H9 (cell line): ENCODE results near the gene MLANA. TPM values are rescaled to one million over a fixed set of nuclear protein-coding genes. Genes with fewer than 3 reads are reported as not detected.

Experiments used
- DNase-seq: peaks from one replicate; pipeline ENCODE4 v3.0.0-alpha.2; 2017
- H2AFZ ChIP-seq: one replicate; pipeline ENCODE4 v1.6.1; 2013; ENCODE audit warnings: mild to moderate bottlenecking, low read length, control low read depth, moderate library complexity
- H2AK5ac ChIP-seq: 2 replicates; pipeline ENCODE4 v1.6.1; 2013; ENCODE audit warnings: low read length, control low read depth, mixed read lengths; ENCODE audit not compliant: insufficient read length
- H2BK120ac ChIP-seq: one replicate; pipeline ENCODE4 v1.6.1; 2013; ENCODE audit warnings: low read depth, mild to moderate bottlenecking, low read length, control low read depth, inconsistent platforms; ENCODE audit not compliant: poor library complexity, severe bottlenecking
- H2BK12ac ChIP-seq: 2 replicates; pipeline ENCODE4 v1.6.1; 2013; ENCODE audit warnings: low read length, control low read depth, mixed read lengths, low read depth; ENCODE audit not compliant: insufficient read length
- H2BK15ac ChIP-seq: 2 replicates; pipeline ENCODE4 v1.6.1; 2013; ENCODE audit warnings: low read depth, low read length, control low read depth
- H2BK20ac ChIP-seq: one replicate; pipeline ENCODE4 v1.6.1; 2013; ENCODE audit warnings: low read depth, mild to moderate bottlenecking, low read length, control low read depth, inconsistent platforms; ENCODE audit not compliant: poor library complexity, severe bottlenecking
- H2BK5ac ChIP-seq: 2 replicates; pipeline ENCODE4 v1.6.1; 2013; ENCODE audit warnings: low read length, control low read depth, mixed read lengths; ENCODE audit not compliant: insufficient read length
- H3K14ac ChIP-seq: 2 replicates; pipeline ENCODE4 v1.6.1; 2013; ENCODE audit warnings: low read length, control low read depth; ENCODE audit not compliant: insufficient read depth
- H3K18ac ChIP-seq: 2 replicates; pipeline ENCODE4 v1.6.1; 2013; ENCODE audit warnings: low read depth, mild to moderate bottlenecking, mixed read lengths, low read length, control low read depth; ENCODE audit not compliant: insufficient read length
- H3K23ac ChIP-seq: 2 replicates; pipeline ENCODE4 v1.6.1; 2013; ENCODE audit warnings: low read length, control low read depth, mixed read lengths, low read depth; ENCODE audit not compliant: insufficient read length
- H3K23me2 ChIP-seq: 2 replicates; pipeline ENCODE4 v1.6.1; 2013; ENCODE audit warnings: low read depth, mild to moderate bottlenecking, mixed read lengths, low read length, control low read depth; ENCODE audit not compliant: insufficient read length, poor library complexity, severe bottlenecking
- H3K27ac ChIP-seq: 2 replicates; pipeline ENCODE4 v1.5.1; 2013; ENCODE audit warnings: low read length, control low read depth, mixed read lengths, low read depth; ENCODE audit not compliant: insufficient read length
- H3K27me3 ChIP-seq: 2 replicates; pipeline ENCODE4 v1.6.1; 2013; ENCODE audit warnings: low read length, control low read depth, inconsistent platforms; ENCODE audit not compliant: insufficient read depth
- H3K4ac ChIP-seq: 2 replicates; pipeline ENCODE4 v1.6.1; 2013; ENCODE audit warnings: low read depth, mild to moderate bottlenecking, control low read depth, inconsistent platforms, low read length, moderate library complexity
- H3K4me1 ChIP-seq: 2 replicates; pipeline ENCODE4 v1.6.1; 2013; ENCODE audit warnings: low read length, control low read depth, inconsistent platforms; ENCODE audit not compliant: insufficient read depth
- H3K4me2 ChIP-seq: 2 replicates; pipeline ENCODE4 v1.6.1; 2013; ENCODE audit warnings: low read length, control low read depth, mixed read lengths; ENCODE audit not compliant: insufficient read length, insufficient read depth
- H3K56ac ChIP-seq: 2 replicates; pipeline ENCODE4 v1.6.1; 2013; ENCODE audit warnings: low read depth, mild to moderate bottlenecking, mixed read lengths, low read length, control low read depth; ENCODE audit not compliant: insufficient read length
- H3K79me1 ChIP-seq: 2 replicates; pipeline ENCODE4 v1.6.1; 2013; ENCODE audit warnings: low read depth, mild to moderate bottlenecking, moderate library complexity, low read length, control low read depth, inconsistent platforms; ENCODE audit not compliant: insufficient read depth, poor library complexity, severe bottlenecking
- H3K79me2 ChIP-seq: 2 replicates; pipeline ENCODE4 v1.6.1; 2013; ENCODE audit warnings: low read length, control low read depth, inconsistent platforms; ENCODE audit not compliant: insufficient read depth
- H3K9ac ChIP-seq: 2 replicates; pipeline ENCODE4 v1.6.1; 2013; ENCODE audit warnings: low read length, control low read depth, mixed read lengths; ENCODE audit not compliant: insufficient read length; ENCODE audit errors: extremely low read depth
- H3K9me3 ChIP-seq: one replicate; pipeline ENCODE4 v1.6.1; 2013; ENCODE audit warnings: low read depth, low read length, inconsistent platforms; ENCODE audit not compliant: control insufficient read depth
- H3T11ph ChIP-seq: one replicate; pipeline ENCODE4 v1.6.1; 2013; ENCODE audit warnings: mild to moderate bottlenecking, low read length, control low read depth, inconsistent platforms
- H4K20me1 ChIP-seq: one replicate; pipeline ENCODE4 v1.6.1; 2013; ENCODE audit not compliant: control insufficient read depth, insufficient read length, insufficient read depth
- H4K5ac ChIP-seq: 2 replicates; pipeline ENCODE4 v1.6.1; 2013; ENCODE audit warnings: low read depth, mild to moderate bottlenecking, mixed read lengths, low read length, control low read depth; ENCODE audit not compliant: insufficient read length
- H4K8ac ChIP-seq: replicated peaks from 2 replicates; pipeline ENCODE4 v1.6.1; 2013; ENCODE audit warnings: low read length, control low read depth, mixed read lengths, low read depth; ENCODE audit not compliant: insufficient read length
- H4K91ac ChIP-seq: 2 replicates; pipeline ENCODE4 v1.6.1; 2013; ENCODE audit warnings: low read depth, mild to moderate bottlenecking, moderate library complexity, mixed read lengths, low read length, control low read depth; ENCODE audit not compliant: insufficient read length
- H3K27ac Mint-ChIP-seq, 3 experiments: 2 replicates in 2 of 3; 3 replicates in 1 of 3; pipeline ENCODE4 v1.8.0; 2020 to 2021; ENCODE audit warnings: mixed read lengths in 3 of 3, mild to moderate bottlenecking in 1 of 3, moderate library complexity in 1 of 3
- H3K27me3 Mint-ChIP-seq: 2 replicates; pipeline ENCODE4 v1.8.0; 2021; ENCODE audit warnings: low read depth, mild to moderate bottlenecking, moderate library complexity, mixed read lengths
- H3K36me3 Mint-ChIP-seq, 3 experiments: 2 replicates in 2 of 3; 3 replicates in 1 of 3; pipeline ENCODE4 v1.8.0; 2020 to 2021; ENCODE audit warnings: low read depth in 3 of 3, mixed read lengths in 3 of 3; ENCODE audit not compliant: insufficient read depth in 1 of 3
- H3K4me1 Mint-ChIP-seq, 2 experiments: 2 replicates each; pipeline ENCODE4 v1.8.0; 2020; ENCODE audit warnings: mixed read lengths in 2 of 2
- H3K4me3 Mint-ChIP-seq, 2 experiments: 2 replicates in 1 of 2; 3 replicates in 1 of 2; pipeline ENCODE4 v1.8.0; 2020 to 2021; ENCODE audit warnings: mild to moderate bottlenecking in 2 of 2, mixed read lengths in 2 of 2, moderate library complexity in 1 of 2
- H3K9me3 Mint-ChIP-seq, 2 experiments: 2 replicates in 1 of 2; 3 replicates in 1 of 2; pipeline ENCODE4 v1.8.0; 2020; ENCODE audit warnings: mild to moderate bottlenecking in 2 of 2, mixed read lengths in 2 of 2, moderate library complexity in 1 of 2
- WGBS: extraction: QIAGEN DNeasy Blood & Tissue Kit; methylation state at CpG from one replicate; pipeline ENCODE4 v1.1.7; 2013; ENCODE audit warnings: missing lambda C conversion rate, low lambda C conversion rate, mixed read lengths; ENCODE audit not compliant: insufficient read length; ENCODE audit errors: extremely low coverage; 5-methylcytosine and 5-hydroxymethylcytosine counted together
- total RNA-seq: library from RNA; stranded (reverse); gene quantifications from 2 replicates; pipeline ENCODE4 v1.2.1, GENCODE V29; 2021
- TF ChIP-seq, protein P1 (sequence below): fragments of 200-600 bp; sonication (generic); conservative IDR thresholded peaks from 3 replicates; pipeline ENCODE4 v1.8.0; 2021; ENCODE audit warnings: antibody characterized with exemption, mild to moderate bottlenecking

MLANA gene
- total RNA-seq, 1 experiment from 2014 or later, result not detected

DNA sequence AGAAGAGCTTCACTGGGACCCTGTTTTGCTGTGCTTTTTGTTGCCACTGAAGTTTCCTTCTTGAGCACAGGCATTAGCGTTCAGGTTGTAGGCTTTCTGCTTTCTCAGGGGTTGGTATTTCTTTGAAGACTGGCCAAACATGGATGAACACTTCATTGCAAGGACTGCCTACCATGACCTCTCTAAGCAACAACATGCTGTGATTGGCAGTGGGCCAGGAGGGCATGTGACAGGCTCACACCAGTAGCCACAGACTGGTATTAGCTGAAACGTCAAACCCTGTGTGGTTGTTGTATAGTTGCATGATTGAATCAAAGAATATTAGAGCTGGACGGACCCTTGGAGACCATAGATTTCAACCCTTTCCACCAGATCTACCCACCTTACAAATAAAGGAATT lies 20.0 kb upstream of the MLANA start:
- H3K36me3 Mint-ChIP-seq, result no peaks in the 10 kb centered on the region
- no peaks in the 10 kb centered on the region for H4K20me1 ChIP-seq
- H2BK120ac ChIP-seq, result no peak overlapping the region
- WGBS, result no CpG with 5 or more reads among the region's 3 CpGs
- no peak overlapping the region for H3K23ac ChIP-seq
- DNase-seq, result no peak
- TF ChIP-seq, protein P1, sequence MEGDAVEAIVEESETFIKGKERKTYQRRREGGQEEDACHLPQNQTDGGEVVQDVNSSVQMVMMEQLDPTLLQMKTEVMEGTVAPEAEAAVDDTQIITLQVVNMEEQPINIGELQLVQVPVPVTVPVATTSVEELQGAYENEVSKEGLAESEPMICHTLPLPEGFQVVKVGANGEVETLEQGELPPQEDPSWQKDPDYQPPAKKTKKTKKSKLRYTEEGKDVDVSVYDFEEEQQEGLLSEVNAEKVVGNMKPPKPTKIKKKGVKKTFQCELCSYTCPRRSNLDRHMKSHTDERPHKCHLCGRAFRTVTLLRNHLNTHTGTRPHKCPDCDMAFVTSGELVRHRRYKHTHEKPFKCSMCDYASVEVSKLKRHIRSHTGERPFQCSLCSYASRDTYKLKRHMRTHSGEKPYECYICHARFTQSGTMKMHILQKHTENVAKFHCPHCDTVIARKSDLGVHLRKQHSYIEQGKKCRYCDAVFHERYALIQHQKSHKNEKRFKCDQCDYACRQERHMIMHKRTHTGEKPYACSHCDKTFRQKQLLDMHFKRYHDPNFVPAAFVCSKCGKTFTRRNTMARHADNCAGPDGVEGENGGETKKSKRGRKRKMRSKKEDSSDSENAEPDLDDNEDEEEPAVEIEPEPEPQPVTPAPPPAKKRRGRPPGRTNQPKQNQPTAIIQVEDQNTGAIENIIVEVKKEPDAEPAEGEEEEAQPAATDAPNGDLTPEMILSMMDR, result no peak
- H3K27me3 ChIP-seq, result no peaks in the 10 kb centered on the region
- H3K4ac ChIP-seq, result no peak overlapping the region
- H2AK5ac ChIP-seq, result no peak overlapping the region
- no peak overlapping the region for H3K27ac ChIP-seq
- H2BK5ac ChIP-seq, result no peak overlapping the region
- no peaks in the 10 kb centered on the region for H3K9me3 Mint-ChIP-seq
- peaks cover 5% of the 10 kb centered on the region for H3K27me3 Mint-ChIP-seq
- no peak overlapping the region for H3K14ac ChIP-seq
- no peak overlapping the region for H3K4me2 ChIP-seq
- H3K9me3 ChIP-seq, result no peaks in the 10 kb centered on the region
- no peak overlapping the region for H2BK15ac ChIP-seq
- H3K79me1 ChIP-seq, result no peaks in the 10 kb centered on the region
- no peaks in the 10 kb centered on the region for H3K23me2 ChIP-seq
- H3K56ac ChIP-seq, result no peak overlapping the region
- H3K4me1 ChIP-seq, result 0 out of 2 replicates have a peak, but pooled peaks cover 4% of the 10 kb centered on the region
- no peak overlapping the region for H3K27ac Mint-ChIP-seq
- no peak overlapping the region for H4K5ac ChIP-seq
- H4K8ac ChIP-seq, result no peak overlapping the region
- H3T11ph ChIP-seq, result no peak overlapping the region
- H3K4me1 Mint-ChIP-seq, result peaks cover 11 to 18% of the 10 kb centered on the region in 2 experiments
- H2AFZ ChIP-seq, result no peak overlapping the region
- no peak overlapping the region for H2BK12ac ChIP-seq
- H2BK20ac ChIP-seq, result no peak overlapping the region
- H4K91ac ChIP-seq, result no peak overlapping the region
- H3K79me2 ChIP-seq, result no peaks in the 10 kb centered on the region
- H3K18ac ChIP-seq, result no peak overlapping the region
- H3K4me3 Mint-ChIP-seq, result no peak overlapping the region
- H3K9ac ChIP-seq, result no peak overlapping the region
